KMS-11 (cell line): Measurements from ENCODE around the gene SYT15.

Experiments used
- H2AFZ ChIP-seq: fragments of 200-600 bp; sonication (generic); 2 replicates; pipeline ENCODE4 v1.6.1; 2016; ENCODE audit warnings: antibody characterized with exemption, mixed run types, low read depth
- H3K27ac ChIP-seq: fragments of 200-600 bp; sonication (generic); 2 replicates; pipeline ENCODE4 v1.6.1; 2016; ENCODE audit warnings: mild to moderate bottlenecking, mixed run types
- H3K27me3 ChIP-seq: fragments of 200-600 bp; sonication (generic); 2 replicates; pipeline ENCODE4 v1.6.1; 2017; ENCODE audit warnings: mild to moderate bottlenecking, low read depth, mixed run types, moderate library complexity; ENCODE audit not compliant: insufficient read depth
- H3K36me3 ChIP-seq: fragments of 200-600 bp; sonication (generic); 2 replicates; pipeline ENCODE4 v1.6.1; 2017; ENCODE audit warnings: mild to moderate bottlenecking, mixed run types; ENCODE audit not compliant: insufficient read depth
- H3K4me1 ChIP-seq: fragments of 200-600 bp; sonication (generic); 2 replicates; pipeline ENCODE4 v1.6.1; 2016; ENCODE audit warnings: mild to moderate bottlenecking, low read depth, mixed run types; ENCODE audit not compliant: poor library complexity, severe bottlenecking
- H3K4me2 ChIP-seq: fragments of 200-600 bp; sonication (generic); 2 replicates; pipeline ENCODE4 v1.7.0; 2016; ENCODE audit warnings: mild to moderate bottlenecking, mixed run types
- H3K4me3 ChIP-seq: fragments of 200-600 bp; sonication (generic); IDR thresholded peaks from 2 replicates; pipeline ENCODE4 v1.6.1; 2017; ENCODE audit warnings: low read depth, low read length, mixed read lengths; ENCODE audit not compliant: insufficient read depth
- H3K79me2 ChIP-seq: fragments of 200-600 bp; sonication (generic); 2 replicates; pipeline ENCODE4 v1.6.1; 2016; ENCODE audit warnings: low read depth, mixed run types; ENCODE audit not compliant: insufficient read depth
- H3K9ac ChIP-seq: fragments of 200-600 bp; sonication (generic); 2 replicates; pipeline ENCODE4 v1.6.1; 2016; ENCODE audit warnings: mild to moderate bottlenecking, mixed run types
- H4K20me1 ChIP-seq: fragments of 200-600 bp; sonication (generic); 2 replicates; pipeline ENCODE4 v1.6.1; 2016; ENCODE audit warnings: mild to moderate bottlenecking, mixed run types; ENCODE audit not compliant: insufficient read depth
- TF ChIP-seq, protein P1 (sequence below): fragments of 200-600 bp; sonication (generic); conservative IDR thresholded peaks from 2 replicates; pipeline ENCODE4 v1.6.1; 2017; ENCODE audit warnings: low read depth, mild to moderate bottlenecking, antibody characterized with exemption, low read length, moderate library complexity, mixed read lengths

The SYT15 gene

DNA sequence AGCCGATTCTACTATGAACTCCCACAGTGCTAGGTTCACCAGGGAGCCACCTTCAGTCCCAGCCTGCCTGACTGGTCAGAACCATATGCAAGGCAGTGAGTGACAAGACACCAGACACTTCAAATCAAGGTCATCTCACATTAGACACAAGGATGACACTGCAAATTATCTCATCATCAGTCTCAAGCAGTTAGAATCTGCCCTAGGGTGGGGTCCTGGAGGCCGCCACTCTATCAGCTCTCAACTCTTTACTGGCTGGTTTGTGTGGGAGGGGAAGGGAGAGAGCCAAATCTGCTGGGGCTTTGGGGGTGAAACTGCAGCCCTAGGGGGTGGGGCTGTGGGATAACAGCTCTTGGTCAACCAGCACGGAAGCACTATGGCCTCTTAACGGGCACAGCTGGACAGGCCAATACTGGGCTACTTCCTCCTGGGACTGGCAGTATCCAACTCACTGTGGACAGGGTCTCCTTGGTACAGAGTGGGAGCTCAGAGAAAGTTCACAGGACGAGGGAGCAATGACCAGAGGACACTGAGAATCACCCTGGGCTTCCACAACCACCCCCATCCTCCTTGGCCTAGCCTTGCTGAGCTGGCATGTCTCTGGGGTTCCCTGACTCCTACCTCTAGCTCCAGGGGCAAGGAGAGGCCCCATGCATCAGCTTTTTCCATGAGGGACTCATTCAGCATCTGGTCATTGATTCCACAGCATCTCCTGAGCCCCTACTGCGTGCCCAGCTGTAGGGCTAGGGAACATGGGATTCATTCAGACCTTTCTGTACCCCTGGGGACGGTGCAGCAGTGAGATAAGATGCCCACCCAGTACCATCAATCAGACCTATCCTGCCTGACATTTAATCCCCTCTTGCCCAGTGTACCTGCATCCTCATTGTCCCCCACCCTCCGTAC is 27.9 kb upstream of the SYT15 start:
- TF ChIP-seq, protein P1, sequence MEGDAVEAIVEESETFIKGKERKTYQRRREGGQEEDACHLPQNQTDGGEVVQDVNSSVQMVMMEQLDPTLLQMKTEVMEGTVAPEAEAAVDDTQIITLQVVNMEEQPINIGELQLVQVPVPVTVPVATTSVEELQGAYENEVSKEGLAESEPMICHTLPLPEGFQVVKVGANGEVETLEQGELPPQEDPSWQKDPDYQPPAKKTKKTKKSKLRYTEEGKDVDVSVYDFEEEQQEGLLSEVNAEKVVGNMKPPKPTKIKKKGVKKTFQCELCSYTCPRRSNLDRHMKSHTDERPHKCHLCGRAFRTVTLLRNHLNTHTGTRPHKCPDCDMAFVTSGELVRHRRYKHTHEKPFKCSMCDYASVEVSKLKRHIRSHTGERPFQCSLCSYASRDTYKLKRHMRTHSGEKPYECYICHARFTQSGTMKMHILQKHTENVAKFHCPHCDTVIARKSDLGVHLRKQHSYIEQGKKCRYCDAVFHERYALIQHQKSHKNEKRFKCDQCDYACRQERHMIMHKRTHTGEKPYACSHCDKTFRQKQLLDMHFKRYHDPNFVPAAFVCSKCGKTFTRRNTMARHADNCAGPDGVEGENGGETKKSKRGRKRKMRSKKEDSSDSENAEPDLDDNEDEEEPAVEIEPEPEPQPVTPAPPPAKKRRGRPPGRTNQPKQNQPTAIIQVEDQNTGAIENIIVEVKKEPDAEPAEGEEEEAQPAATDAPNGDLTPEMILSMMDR: no peak
- no peak overlapping the region for H3K27ac ChIP-seq
- H4K20me1 ChIP-seq: no peaks in the 10 kb centered on the region
- no peaks in the 10 kb centered on the region for H3K36me3 ChIP-seq
- no peaks in the 10 kb centered on the region for H3K27me3 ChIP-seq
- no peaks in the 10 kb centered on the region for H3K4me1 ChIP-seq
- H2AFZ ChIP-seq: no peak overlapping the region
- H3K79me2 ChIP-seq: no peaks in the 10 kb centered on the region
- no peak overlapping the region for H3K9ac ChIP-seq
- H3K4me3 ChIP-seq: no peak overlapping the region
- H3K4me2 ChIP-seq: no peak overlapping the region

DNA sequence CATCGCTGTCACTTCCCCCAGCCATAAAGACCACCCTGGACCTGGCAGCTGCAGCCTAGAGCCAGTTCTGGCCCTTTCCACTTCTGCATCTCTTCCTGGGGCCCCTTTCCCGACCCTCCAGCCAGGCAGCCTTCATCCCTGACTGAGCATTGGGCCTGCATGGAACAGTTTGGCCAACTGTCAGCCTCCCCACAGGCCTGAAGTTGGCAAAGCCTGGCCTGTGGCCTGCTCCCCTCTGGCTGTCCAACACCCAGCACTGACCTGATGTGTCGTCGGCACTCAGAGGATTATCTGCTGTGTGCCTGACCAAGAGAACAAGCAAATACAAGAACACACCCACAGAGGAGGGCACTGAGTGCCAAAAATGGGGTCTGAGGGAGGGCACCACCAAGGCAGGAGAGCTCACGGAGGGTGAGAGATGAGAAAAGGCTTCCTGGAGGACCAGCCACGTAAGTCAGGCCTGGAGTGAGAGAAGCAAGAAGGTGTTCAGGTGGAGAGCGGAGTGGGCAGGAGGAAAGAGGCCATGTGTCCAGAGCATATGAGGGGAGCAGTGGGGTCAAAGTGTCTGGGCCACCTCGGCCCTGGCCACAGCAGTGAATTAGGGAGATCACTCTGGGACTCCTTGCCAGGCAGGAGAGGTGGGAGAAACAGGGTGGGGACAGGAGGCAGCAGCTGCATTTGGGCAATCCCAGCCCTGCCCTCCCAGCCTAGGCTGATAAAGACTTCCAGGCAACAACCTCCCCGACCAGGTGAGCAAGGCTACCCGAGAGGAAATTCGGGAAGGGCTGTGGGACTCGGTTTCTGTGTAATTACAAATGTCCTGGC is 27.0 kb upstream of the SYT15 start:
- Histone ChIP-seq H3K4me1 (no peaks in the 10 kb centered on the region), H3K4me2 (no peak overlapping the region), H3K9ac (no peak overlapping the region), H3K79me2 (no peaks in the 10 kb centered on the region), H2AFZ (no peak overlapping the region), H3K27me3 (no peaks in the 10 kb centered on the region), H4K20me1 (no peaks in the 10 kb centered on the region), H3K27ac (no peak overlapping the region), H3K36me3 (no peaks in the 10 kb centered on the region), H3K4me3 (no peak overlapping the region)
- TF ChIP-seq, protein P1: no peak

DNA sequence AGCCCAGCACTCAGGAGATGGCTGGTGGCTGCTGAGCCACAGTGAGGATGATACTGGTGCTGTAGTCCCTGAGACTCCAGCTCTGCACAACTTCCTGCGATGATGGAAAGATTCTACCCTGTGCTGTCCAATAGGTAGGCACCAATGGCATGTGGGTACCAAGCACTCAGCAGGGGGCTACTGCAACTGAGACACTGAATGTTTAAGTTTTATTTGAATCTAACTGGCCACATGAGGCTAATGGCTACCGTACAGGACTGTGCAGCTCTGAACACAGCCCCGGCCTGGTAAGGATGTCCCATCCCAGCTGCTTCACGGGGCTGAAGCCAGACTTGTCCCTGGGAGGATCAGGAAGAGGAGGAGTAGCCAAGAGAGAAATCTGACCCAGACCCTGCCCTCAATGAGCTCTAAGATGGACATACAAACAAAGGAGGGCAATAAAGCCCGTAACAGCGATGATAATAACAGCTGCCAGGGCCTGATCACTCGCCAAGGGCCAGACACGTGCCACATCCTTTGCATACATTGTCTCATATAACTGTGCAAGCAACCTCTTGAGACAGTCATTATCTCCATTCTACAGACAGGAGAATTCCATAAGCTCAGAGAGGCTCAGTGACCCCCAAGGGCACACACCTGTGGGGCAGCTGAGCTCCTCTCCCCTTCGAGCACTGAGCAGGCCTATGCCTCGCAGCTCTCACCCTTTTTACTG is 26.2 kb upstream of the SYT15 start:
- Histone ChIP-seq H3K27me3 (no peaks in the 10 kb centered on the region), H2AFZ (no peak overlapping the region), H4K20me1 (no peaks in the 10 kb centered on the region), H3K79me2 (no peaks in the 10 kb centered on the region), H3K36me3 (no peaks in the 10 kb centered on the region), H3K27ac (no peak overlapping the region), H3K4me2 (no peak overlapping the region), H3K9ac (no peak overlapping the region), H3K4me3 (no peak overlapping the region), H3K4me1 (no peaks in the 10 kb centered on the region)
- TF ChIP-seq, protein P1: no peak

DNA sequence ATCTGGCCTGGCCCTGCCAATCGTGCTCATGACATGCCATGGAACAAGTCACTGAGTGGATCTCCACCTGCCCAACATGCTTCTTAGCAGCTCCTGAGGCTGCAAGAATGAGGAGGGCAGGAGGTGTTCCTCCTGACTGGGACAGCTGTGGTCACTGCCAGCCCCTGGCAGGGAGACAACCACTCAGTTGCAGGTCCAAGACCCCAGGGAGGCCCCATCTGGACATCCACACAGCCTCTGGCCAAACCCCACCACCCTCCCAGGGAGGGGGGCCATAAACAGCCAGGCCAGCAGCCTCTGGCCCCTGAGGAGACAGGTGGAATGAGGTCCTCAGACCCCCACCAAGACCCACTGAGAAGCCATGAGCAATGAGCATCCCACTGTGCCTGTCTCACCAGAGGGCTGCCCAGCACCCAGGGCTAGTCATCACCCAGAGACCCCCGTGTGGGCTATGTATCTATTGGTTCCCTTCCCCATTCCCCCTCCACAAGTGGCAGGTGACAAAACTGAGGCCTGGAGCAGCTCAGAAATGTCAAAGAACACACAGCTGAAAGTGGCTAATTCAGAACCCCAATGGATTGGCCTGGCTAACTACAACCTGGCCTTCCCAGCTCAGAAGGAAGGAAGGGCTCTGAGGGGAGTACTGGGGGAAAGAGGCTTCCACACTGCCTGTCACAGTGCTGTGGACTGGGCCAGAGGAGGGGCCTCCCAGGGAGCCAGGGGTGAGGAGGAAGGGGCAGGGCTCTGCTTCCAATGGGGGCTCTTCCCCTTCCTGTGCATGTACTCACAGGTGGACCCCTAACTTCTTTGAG is 25.5 kb upstream of the SYT15 start:
- no peaks in the 10 kb centered on the region for H3K36me3 ChIP-seq
- no peak overlapping the region for H3K9ac ChIP-seq
- no peak overlapping the region for H2AFZ ChIP-seq
- H3K4me3 ChIP-seq: no peak overlapping the region
- H3K79me2 ChIP-seq: no peaks in the 10 kb centered on the region
- TF ChIP-seq, protein P1: no peak
- no peaks in the 10 kb centered on the region for H4K20me1 ChIP-seq
- H3K27me3 ChIP-seq: no peaks in the 10 kb centered on the region
- H3K27ac ChIP-seq: no peak overlapping the region
- no peaks in the 10 kb centered on the region for H3K4me1 ChIP-seq
- H3K4me2 ChIP-seq: no peak overlapping the region
